Breast epithelium (tissue), 4 donors: ENCODE measurements around the gene FTO. TPM values are rescaled to one million over a fixed set of nuclear protein-coding genes. Genes with fewer than 3 reads are reported as not detected.

Source experiments
- DNase-seq, 2 donors: peaks; one replicate each; pipeline ENCODE4 v3.0.0-alpha.2; 2019; ENCODE audit warnings: low spot score in 2 of 2
- H3K27ac ChIP-seq, 2 donors: fragments of 200-600 bp; sonication (generic) in 1 of 2; one replicate each; pipeline ENCODE4 v1.5.1; 2016 to 2019; ENCODE audit warnings: mild to moderate bottlenecking in 1 of 2
- H3K27me3 ChIP-seq, 2 donors: fragments of 200-600 bp; sonication (generic) in 1 of 2; one replicate each; pipeline versions ENCODE4 v1.5.1 to v1.6.0; 2017 to 2019; ENCODE audit warnings: control low read depth in 1 of 2, mild to moderate bottlenecking in 1 of 2
- H3K36me3 ChIP-seq: fragments of 200-600 bp; one replicate; pipeline ENCODE4 v1.5.1; 2019
- H3K4me1 ChIP-seq, 2 donors: fragments of 200-600 bp; sonication (generic); one replicate each; pipeline ENCODE4 v1.5.1; 2016 to 2019; ENCODE audit warnings: control low read depth in 1 of 2
- H3K4me3 ChIP-seq, 3 donors: fragments of 200-600 bp; sonication (generic); 1 replicate in 2 of 3; 2 replicates in 1 of 3; pipeline ENCODE4 v1.5.1; 2016 to 2019; ENCODE audit warnings: mild to moderate bottlenecking in 3 of 3, moderate library complexity in 2 of 3
- H3K9me3 ChIP-seq, 2 donors: fragments of 200-600 bp; sonication (generic) in 1 of 2; one replicate each; pipeline ENCODE4 v1.5.1; 2016 to 2019; ENCODE audit warnings: control low read depth in 1 of 2
- POLR2A ChIP-seq: fragments of 450-650 bp; IDR thresholded peaks from one replicate; pipeline ENCODE4 v1.6.1; 2016; ENCODE audit warnings: antibody characterized with exemption, mild to moderate bottlenecking, moderate library complexity
- POLR2AphosphoS5 ChIP-seq, 3 donors: sonication (generic); formaldehyde crosslinking; IDR thresholded peaks; one replicate each; pipeline ENCODE4 v1.6.1; 2017; ENCODE audit warnings: antibody characterized with exemption in 3 of 3
- intact Hi-C: fragments of 100-400 bp; cut with DNase I; formaldehyde crosslinking; loops from one replicate; pipeline ENCODE4 v1.15.1; 2023; ENCODE audit warnings: low total_unique reads
- total RNA-seq, 3 donors: library from RNA; depleted of rRNA; stranded (reverse); fragments of >200 nt; gene quantifications; one replicate each; pipeline ENCODE4 v1.1.0, GENCODE V29; 2016
- TF ChIP-seq, protein P1 (sequence below), 3 donors: fragments of 450-650 bp; IDR thresholded peaks; one replicate each; pipeline ENCODE4 v1.5.1; 2016 to 2017; ENCODE audit warnings: antibody characterized with exemption in 3 of 3, mild to moderate bottlenecking in 3 of 3, moderate library complexity in 3 of 3

FTO gene
- total RNA-seq, 3 donors from 2014 or later, result 109 to 193 (median 174) TPM

GRCh38 chr16:53771655-53772497 lies 67.9 kb downstream of the FTO start:
- H3K36me3 ChIP-seq, result no peaks in the 10 kb centered on the region
- DNase-seq, result no peak
- no peaks in the 10 kb centered on the region for H3K9me3 ChIP-seq
- H3K27ac ChIP-seq, result peak overlapping the region in 1 of 2 donors; percentile 84
- H3K4me3 ChIP-seq, result no peak overlapping the region
- no peaks in the 10 kb centered on the region for H3K27me3 ChIP-seq
- H3K4me1 ChIP-seq, result peaks cover 3 to 6% of the 10 kb centered on the region in 2 donors
- TF ChIP-seq POLR2AphosphoS5 (IDR thresholded peaks at IDR 0.05), result no peak
- intact Hi-C loops, result no loop called here

DNA sequence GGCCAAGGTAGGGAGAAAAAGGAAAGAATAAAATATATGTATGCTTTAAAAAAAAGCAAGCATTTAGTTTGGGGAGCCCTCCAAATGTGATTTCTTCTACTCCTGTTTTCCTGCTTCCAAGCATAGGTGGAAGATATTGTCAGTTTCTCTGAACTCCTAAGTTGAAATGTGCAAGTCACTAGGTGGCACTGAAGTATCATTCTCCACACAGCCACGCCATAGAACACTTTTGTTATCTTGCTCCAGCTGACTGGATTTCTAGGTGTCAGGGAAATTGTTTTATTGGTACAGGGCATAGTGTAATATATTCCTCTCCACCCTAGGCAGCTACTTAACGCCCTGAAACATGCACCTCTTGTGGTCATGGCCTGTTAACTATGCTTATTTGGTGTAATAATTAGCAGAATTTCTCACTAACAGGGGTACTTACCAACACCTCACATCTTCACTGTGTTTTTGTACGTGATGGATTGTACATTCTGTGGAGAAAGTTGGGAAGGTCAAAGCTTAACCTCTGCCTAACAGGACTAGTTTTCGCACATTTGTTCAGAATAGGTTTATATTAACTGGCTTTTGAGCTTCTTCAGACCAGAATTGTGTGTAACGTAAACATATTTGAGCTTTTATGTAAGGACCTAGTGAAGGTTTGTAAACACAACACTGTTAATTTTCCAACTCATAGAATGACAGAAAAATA lies 69.3 kb downstream of the FTO start:
- Histone ChIP-seq H3K27me3 (no peaks in the 10 kb centered on the region), H3K4me1 (peaks cover 3 to 6% of the 10 kb centered on the region in 2 donors), H3K9me3 (no peaks in the 10 kb centered on the region), H3K27ac (peak overlapping the region; percentile 66 to 84), H3K36me3 (no peaks in the 10 kb centered on the region), H3K4me3 (no peak overlapping the region)
- peak in 1 of 3 donors; percentile 48 for TF ChIP-seq POLR2AphosphoS5 (IDR thresholded peaks at IDR 0.05)
- no peak for TF ChIP-seq POLR2A
- TF ChIP-seq, protein P1, sequence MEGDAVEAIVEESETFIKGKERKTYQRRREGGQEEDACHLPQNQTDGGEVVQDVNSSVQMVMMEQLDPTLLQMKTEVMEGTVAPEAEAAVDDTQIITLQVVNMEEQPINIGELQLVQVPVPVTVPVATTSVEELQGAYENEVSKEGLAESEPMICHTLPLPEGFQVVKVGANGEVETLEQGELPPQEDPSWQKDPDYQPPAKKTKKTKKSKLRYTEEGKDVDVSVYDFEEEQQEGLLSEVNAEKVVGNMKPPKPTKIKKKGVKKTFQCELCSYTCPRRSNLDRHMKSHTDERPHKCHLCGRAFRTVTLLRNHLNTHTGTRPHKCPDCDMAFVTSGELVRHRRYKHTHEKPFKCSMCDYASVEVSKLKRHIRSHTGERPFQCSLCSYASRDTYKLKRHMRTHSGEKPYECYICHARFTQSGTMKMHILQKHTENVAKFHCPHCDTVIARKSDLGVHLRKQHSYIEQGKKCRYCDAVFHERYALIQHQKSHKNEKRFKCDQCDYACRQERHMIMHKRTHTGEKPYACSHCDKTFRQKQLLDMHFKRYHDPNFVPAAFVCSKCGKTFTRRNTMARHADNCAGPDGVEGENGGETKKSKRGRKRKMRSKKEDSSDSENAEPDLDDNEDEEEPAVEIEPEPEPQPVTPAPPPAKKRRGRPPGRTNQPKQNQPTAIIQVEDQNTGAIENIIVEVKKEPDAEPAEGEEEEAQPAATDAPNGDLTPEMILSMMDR (IDR thresholded peaks at IDR 0.05), result peak in 2 of 3 donors; percentile 60 to 70
- intact Hi-C loops, result no loop called here
- DNase-seq, result peak in 1 of 2 donors; percentile 51

GRCh38 chr16:53773881-53774280 lies 69.9 kb downstream of the FTO start:
- TF ChIP-seq, protein P1 (IDR thresholded peaks at IDR 0.05), result no peak
- TF ChIP-seq POLR2A (no peak), POLR2AphosphoS5 (IDR thresholded peaks at IDR 0.05) (no peak)
- Histone ChIP-seq H3K4me1 (peaks cover 3 to 6% of the 10 kb centered on the region in 2 donors), H3K9me3 (no peaks in the 10 kb centered on the region), H3K4me3 (no peak overlapping the region), H3K27ac (peak overlapping the region; percentile 66 to 84), H3K27me3 (no peaks in the 10 kb centered on the region), H3K36me3 (no peaks in the 10 kb centered on the region)
- no peak for DNase-seq
- intact Hi-C loops, result no loop called here

GRCh38 chr16:53775106-53775820 lies 71.3 kb downstream of the FTO start:
- Histone ChIP-seq H3K4me1 (peaks cover 3 to 11% of the 10 kb centered on the region in 2 donors), H3K27ac (peak overlapping the region; percentile 66 to 84), H3K9me3 (no peaks in the 10 kb centered on the region), H3K36me3 (no peaks in the 10 kb centered on the region), H3K4me3 (no peak overlapping the region), H3K27me3 (no peaks in the 10 kb centered on the region)
- intact Hi-C loops, result no loop called here
- no peak for DNase-seq
- TF ChIP-seq, protein P1 (IDR thresholded peaks at IDR 0.05), result no peak
- no peak for TF ChIP-seq POLR2AphosphoS5 (IDR thresholded peaks at IDR 0.05)
- no peak for TF ChIP-seq POLR2A

DNA sequence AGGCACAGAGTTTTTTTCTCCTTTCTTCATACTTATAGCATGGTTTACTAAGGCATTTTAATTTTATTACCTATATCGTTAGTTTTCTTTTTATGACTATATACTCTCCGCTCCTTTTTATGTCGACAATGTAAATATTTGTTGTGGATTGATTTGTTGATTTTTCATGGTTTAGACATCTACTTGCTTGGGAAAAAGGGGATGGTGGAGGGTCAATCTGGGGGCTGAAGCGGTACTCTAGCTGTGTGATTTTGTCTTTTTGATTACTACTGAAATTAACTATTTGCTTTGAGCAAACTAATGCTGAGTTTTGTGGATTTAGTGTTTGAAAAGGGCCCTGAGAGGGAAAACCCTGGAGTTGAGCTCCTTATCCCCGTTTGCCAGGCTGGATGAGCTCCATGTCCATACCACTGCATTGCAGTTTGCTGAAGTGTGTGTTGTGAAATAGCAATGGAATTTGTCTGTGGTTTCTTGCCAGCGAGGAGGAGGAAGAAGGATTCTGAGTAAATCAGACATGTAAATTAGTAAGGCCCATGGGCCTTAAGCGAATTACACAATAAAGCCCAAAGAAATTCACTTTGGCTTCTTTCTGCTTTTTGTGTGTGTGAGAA lies 72.0 kb downstream of the FTO start:
- intact Hi-C loops, result no loop called here
- peak in 1 of 2 donors; percentile 78 for DNase-seq

More for the DNA sequence above, 72.0 kb downstream of the FTO start:
- Histone ChIP-seq H3K4me1 (peaks cover 3 to 11% of the 10 kb centered on the region in 2 donors), H3K27ac (peak overlapping the region; percentile 84), H3K9me3 (no peaks in the 10 kb centered on the region), H3K27me3 (no peaks in the 10 kb centered on the region), H3K4me3 (no peak overlapping the region), H3K36me3 (no peaks in the 10 kb centered on the region)
- TF ChIP-seq POLR2AphosphoS5 (IDR thresholded peaks at IDR 0.05) (peak in 2 of 3 donors; percentile 54 to 77), POLR2A (no peak)
